Fibroblast of skin of back (primary cell): ENCODE results near the gene BLM.

Source experiments
- DNase-seq: peaks from one replicate; pipeline ENCODE4 v3.0.0-alpha.2; 2013

Gene BLM

DNA sequence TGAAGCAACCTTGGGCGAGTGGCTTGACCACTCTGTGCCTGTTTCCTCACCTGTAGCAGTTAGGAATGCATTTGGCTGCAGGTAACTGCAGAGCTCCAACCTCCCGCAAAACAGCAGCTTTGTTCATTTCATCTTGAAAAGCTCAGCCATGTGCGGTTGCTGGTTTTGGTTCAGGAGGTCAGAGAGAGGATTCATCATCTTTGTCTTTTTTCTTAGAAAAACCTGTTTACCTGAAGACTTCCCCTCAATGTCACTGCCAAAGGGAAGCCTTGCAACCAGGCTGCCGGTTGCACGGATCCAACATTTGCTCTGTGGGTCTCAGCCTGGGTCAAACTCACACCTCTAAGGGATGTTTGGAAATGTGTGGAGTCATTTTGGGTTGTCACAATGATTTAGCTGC is 134.8 kb downstream of the BLM start:
- DNase-seq, result no peak

DNA sequence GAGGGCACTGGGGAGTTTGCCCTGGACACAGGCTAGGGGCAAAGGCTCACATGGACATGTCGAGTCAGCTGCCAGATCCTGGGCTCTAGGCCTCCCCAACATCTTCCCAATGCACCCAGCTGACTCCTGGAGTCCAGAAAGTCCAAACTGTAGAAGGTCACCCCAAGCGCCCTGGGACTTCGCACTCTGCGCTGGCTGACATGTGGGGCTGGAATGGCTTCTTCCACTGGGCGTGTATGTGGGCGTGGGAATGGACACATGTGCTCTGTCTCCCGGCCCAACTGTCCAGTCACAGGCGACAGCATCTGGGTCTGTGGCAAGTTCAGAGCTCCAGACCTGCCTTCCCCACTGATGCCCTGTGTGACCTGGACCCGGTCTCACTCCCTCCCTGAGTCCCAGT is 138.0 kb downstream of the BLM start:
- DNase-seq, result no peak

DNA sequence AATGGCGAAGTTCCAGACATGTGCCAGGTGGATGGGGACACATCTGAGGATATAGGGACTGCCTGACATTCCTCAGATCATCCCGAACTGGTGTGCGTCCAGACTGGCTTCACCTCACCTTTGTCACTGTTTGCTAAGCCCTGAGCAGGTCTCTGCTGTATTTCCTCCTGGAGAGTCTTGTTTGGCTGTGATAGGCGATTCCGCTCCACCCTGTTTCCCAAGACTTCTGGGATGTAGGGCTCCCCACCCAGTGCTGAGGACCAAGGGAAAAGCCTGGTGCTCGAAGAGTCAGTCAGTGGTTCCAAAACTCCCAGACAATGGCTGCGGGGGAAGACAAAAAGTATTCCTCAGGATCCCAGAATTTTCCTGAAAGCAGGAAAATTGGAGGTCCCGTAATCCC is 140.2 kb downstream of the BLM start:
- no peak for DNase-seq

DNA sequence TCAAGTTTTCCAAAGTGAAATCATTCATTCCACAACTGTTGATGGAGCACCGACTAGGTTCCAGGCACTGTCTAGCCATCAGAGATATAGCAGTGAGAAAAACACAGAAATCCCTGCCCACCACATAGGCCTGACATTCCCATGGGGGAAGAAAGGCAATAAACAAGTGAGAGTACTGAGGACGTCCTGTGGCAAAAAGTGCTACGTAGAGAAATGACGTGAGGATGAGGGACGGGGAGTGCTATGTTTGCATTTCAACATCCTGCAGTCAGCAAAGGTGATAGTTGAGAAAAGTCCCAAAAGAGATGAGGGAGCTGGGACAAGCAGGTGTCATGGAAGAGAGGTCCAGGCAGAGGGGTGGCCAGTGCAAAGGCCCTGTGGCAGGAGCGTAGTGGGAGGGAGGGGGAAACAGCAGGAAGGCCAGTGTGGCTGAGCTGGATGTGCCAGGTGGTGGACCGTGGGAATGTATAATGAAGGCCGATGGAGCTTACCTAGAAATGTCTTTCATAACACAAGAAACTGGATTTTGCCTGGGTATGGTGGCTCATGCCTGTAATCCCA is 140.8 kb downstream of the BLM start:
- no peak for DNase-seq

DNA sequence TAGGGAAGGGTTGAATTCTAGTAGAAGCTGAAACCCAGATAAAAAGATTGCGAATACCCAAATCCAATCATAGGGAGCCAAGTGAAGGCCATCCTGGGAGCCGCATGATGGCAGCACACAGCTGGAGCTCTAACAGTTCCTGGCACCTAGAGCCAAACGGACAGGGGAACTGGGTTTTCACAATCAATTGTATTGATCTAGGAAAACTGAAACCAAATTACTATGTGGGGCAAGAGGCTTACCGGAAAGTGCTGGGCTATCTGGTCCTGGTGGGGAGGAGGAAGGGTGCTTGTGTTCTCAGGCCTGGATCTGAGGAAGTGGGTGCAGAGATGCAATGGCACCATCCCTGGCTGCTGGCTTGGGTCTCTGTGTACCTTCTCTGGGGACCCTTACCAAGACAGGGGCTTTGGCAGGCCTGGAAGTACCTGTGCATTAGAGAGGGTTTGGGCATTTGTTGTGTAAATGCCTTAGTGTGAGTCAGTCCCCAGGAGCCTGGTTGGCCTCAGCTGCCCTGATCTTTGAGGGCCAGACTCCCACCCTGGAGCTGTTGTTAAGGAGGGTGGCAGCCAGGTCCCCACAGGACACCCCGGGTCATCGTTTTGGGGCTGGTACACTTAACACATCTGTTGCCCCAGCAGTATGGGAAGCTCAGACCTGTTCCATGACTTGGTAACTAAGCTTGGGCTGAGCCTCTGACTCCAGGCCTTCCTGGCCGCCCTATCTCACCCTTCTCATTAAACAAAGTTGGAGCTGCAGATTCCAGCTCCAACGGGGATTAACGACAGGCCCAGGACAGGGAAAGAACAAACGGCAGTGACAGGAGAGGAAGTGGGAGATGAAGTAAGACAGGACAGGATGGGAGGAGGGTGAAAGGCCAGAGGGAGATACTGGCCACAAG is 142.3 kb downstream of the BLM start:
- no peak for DNase-seq

DNA sequence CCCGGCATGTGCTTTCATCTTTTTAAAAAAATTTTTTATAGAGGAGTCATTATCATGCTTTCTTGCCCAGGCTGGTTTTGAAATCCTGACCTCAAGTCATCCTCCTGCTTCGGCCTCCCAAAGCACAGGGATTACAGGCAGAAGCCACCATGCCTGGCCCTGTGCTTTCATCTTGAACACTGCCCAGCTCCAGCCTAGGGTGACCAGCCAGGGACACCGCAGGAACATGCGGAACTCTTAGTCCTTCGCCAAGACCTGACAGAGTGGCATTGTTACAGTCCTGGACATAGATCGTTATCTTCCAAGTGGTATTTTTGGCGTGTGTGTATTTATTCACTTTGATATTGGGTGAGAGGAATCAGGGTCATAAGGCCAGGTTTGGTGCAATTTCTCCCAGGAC is 143.3 kb downstream of the BLM start:
- DNase-seq, result no peak

DNA sequence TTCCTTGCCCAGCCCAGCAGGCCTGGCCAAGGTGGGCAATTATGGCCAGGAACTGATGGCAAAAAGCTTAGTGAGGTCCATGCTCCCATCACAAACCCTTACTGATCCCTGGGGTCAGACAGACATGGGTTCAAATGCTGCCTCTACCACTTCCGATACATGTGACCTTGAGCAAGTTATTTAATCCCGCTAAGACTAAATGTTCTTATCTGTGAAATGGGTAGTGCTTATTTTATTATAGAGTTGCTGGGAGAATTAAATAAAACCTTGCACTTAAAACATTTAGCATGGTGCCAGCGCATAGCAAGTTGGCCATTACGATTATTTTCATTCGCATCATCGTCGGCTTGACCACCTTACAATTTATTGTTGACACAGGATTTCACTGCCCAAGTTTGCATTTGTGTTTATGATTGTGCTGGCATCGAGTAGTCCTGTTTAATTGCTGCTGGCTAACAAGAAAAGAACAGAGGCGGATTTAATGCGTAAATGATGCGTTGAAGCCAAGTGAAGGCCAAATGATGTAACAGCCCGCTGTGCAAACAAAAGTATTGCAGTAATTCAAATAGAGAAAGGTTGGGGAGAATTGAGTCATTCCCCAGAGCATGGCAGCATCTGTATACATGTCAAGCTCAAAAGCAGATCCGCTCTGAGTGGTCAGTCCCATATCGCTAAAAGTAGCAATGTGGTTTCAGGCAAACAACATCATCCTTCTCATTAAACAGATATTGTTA is 144.0 kb downstream of the BLM start:
- no peak for DNase-seq

DNA sequence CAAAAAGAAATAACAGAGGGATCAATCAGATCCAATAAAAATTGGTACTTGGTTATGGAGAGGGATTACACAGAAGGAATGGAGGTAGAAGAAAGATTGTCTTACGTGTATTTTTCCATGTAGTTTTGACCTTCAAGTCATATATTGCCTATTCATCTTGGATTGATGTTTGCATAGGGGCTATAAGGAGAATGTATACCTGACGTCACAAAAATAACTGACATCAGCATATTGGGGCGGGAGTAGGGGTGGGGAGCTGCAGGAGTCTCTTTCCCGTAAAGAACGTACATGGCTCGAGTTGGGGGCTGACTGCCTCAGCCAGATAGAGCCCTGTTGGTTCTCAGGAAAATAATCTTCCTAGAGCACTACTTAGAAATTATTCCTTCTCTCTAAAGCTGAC is 145.3 kb downstream of the BLM start:
- no peak for DNase-seq

DNA sequence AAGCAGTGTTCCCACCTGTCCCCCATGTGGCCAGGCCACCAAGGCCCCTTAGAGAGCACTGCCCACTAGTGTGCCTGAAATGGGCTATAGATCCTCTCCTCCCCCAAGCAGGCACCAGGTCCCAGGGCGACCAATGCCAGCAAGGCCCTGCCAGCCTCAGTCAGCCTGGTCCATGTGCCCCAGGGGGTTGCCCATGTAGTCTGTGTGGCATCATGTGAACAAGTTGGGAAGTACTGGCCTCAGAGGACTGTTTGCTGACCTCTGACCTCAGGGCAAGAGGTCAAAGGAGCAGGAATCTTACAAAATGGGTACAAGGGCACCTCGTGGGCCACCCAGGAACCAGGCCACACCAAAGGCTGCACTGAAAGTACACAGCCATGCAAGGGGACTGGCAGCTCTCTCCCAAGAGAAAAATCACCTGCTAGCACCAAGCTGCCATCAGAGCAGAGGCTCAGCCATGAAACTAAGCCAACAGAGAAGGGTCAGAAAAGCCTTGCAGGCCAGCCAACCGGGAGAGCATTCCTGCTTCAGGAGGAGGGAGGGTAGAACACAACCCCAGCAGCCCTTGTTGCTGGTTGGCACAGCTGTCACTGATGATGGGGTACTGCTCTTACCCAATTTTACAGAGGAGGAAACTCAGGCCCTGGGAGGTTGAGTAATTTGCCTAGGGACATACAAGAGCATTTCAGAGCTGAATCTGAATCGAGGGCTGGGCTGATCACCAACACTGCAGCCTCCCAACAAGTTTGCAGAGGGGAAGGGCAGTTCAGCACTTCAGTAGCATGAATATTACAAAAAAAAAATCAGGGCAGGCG is 146.0 kb downstream of the BLM start:
- DNase-seq, result no peak

DNA sequence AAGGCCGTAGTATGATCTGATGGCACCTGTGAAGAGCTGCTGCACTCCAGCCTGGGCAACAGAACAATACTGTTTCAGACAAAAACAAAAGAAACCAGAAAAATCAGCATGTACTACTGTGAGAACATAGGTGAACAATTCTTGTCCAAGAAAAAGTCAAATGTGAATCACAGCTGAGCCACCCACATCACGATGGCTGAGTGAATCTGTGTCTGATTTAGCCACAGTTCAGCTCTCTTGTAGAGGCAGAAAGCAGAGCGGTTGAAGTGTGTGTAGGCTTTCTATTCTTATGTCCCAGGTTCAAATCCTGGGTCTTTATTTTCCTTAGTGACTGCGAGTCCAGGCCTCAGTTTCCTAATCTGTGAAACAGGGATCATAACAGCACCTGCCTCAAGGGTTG is 146.8 kb downstream of the BLM start:
- DNase-seq, result no peak

DNA sequence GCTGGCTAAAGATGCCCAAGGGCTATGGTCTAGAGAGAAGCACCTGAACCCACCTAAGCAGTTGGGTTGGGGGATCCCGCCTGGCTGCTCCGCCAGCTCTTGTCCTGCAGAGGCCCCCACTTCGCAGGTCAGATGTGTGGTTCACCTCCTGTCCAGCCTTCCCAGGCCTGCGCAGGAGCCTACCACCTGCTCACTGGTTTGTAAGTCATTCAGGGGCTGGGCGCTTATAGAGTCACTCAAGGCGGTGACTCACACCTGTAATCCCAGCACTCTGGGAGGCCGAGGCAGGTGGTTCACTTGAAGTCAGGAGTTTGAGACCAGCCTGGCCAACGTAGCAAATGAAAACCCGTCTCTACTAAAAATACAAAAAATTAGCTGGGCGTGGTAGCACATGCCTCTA is 147.4 kb downstream of the BLM start:
- DNase-seq, result no peak

DNA sequence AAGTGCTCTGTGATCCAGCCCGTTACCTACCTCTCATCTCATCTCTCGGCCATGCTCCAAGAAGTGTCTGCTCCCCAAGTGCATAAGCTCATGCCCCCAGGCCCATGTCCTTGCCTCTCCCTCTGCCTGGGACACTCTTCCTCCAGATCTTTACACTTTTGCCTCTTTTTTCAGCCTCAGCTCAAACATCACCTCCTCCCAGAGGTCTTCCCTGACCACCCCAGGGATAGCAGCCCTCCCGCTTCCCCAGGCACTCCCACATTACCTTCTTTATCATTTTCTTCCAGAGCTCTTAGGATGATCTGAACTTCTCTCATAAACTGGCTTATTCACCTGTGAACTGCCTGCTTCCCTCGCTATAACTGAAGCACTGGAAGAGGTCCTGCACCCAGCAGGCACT is 148.6 kb downstream of the BLM start:
- DNase-seq, result no peak
